ENCODE data around the gene VWC2L.
A peak's percentile ranks its signal among the peaks of the same experiment; 100 is the strongest.

VWC2L gene

DNA sequence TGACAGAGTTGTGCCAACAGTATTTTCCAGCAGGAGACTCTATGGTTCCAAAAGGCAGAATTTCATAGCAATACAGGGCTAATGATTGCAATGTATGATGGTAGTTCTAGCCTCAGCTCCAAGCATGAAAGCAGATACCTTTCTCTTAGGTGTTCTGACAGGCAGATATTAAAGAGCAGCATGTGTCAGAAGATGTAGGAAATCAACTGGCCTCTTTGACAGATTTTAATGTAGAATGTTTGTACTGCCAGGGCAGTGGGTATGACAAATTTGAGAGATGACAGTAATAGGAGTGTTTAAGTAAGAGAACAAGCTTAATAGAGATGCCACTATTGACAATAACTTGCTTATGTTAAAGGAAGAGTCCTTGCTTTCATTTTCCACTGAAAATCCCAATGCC lies 21.5 kb upstream of the VWC2L start:
- H3K27ac ChIP-seq (ENCODE audit: low read depth, low read length, severe bottlenecking): no peak overlapping the region
- H3K4me3 ChIP-seq (ENCODE audit: extremely low read depth, insufficient read depth, low read length, poor library complexity, severe bottlenecking): no peak overlapping the region
- no peaks in the 10 kb centered on the region for H3K36me3 ChIP-seq (ENCODE audit: control insufficient read depth, insufficient read depth, low read length)
- H3K9me3 ChIP-seq (ENCODE audit: control insufficient read depth, low read length): no peaks in the 10 kb centered on the region
- no peaks in the 10 kb centered on the region for H3K4me1 ChIP-seq (ENCODE audit: control insufficient read depth, insufficient read depth, low read length, poor library complexity, severe bottlenecking)

DNA sequence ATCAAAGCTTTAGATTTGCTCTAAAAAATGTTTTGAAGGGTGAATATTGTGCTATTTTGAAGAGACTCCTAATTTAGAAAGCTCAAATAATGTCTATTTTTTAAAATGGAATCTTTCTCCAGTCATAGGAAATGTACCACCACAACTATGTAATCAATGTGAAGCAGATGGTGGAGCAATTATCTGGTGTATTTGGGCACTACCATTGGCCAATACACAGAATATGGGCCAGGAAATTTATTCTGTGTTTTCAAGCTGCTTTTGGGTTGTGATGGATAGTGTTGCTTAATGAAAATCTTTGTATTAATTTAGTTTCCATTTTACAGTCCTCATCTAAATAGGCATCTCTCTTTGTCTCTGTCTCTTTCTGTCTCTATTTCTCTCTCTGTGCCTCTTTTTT lies 17.1 kb upstream of the VWC2L start:
- H3K27ac ChIP-seq (ENCODE audit: low read depth, low read length, severe bottlenecking): no peak overlapping the region
- no peaks in the 10 kb centered on the region for H3K9me3 ChIP-seq (ENCODE audit: control insufficient read depth, low read length)
- H3K4me1 ChIP-seq (ENCODE audit: control insufficient read depth, insufficient read depth, low read length, poor library complexity, severe bottlenecking): no peaks in the 10 kb centered on the region
- H3K4me3 ChIP-seq (ENCODE audit: extremely low read depth, insufficient read depth, low read length, poor library complexity, severe bottlenecking): no peak overlapping the region
- no peaks in the 10 kb centered on the region for H3K36me3 ChIP-seq (ENCODE audit: control insufficient read depth, insufficient read depth, low read length)

DNA sequence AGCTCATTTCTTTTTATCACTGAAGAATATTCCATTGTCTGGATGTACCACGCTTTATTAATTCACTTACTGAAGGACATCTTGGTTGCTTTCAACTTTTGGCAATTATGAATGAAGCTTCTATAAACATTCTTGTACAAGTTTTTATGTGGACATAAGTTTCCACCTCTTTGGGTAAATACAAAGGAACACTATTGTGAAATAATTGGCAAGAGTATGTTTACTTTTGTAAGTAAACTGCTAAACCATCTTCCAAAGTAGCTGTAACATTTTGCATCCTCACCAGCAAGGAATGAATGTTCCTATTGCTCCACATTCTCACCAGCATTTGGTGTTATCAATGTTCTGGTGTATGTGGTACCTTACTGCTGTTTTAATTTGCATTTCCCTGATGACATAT lies 15.8 kb upstream of the VWC2L start:
- H3K4me1 ChIP-seq (ENCODE audit: control insufficient read depth, insufficient read depth, low read length, poor library complexity, severe bottlenecking): no peaks in the 10 kb centered on the region
- H3K36me3 ChIP-seq (ENCODE audit: control insufficient read depth, insufficient read depth, low read length): no peaks in the 10 kb centered on the region
- H3K4me3 ChIP-seq (ENCODE audit: extremely low read depth, insufficient read depth, low read length, poor library complexity, severe bottlenecking): no peak overlapping the region
- no CpG with 5 or more reads among the region's 1 CpG for WGBS, 2 experiments (ENCODE audit: insufficient coverage in 2 of 2)
- H3K9me3 ChIP-seq (ENCODE audit: control insufficient read depth, low read length): no peaks in the 10 kb centered on the region
- no peak overlapping the region for H3K27ac ChIP-seq (ENCODE audit: low read depth, low read length, severe bottlenecking)

DNA sequence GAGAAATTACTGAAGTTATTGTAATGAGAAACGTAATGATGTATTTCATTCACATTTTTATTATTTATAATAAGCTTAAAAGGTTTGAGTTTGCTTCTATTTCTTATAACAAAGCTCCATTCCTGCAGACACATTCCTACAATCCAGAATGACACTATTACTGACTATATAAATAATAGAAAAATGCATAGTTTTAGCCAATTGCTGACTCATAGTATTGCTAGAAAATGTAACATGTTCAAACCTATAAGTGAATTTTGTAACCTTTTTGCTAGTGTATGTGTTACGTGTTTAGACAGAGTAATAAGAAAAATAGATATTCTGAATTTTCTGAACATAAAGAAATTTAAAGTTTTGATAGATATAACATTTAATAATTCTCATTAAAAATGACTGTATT lies 9.3 kb upstream of the VWC2L start:
- no CpG with 5 or more reads among the region's 2 CpGs for WGBS, 2 experiments (ENCODE audit: insufficient coverage in 2 of 2)
- no peaks in the 10 kb centered on the region for H3K9me3 ChIP-seq (ENCODE audit: control insufficient read depth, low read length)
- no peaks in the 10 kb centered on the region for H3K4me1 ChIP-seq (ENCODE audit: control insufficient read depth, insufficient read depth, low read length, poor library complexity, severe bottlenecking)
- no peaks in the 10 kb centered on the region for H3K36me3 ChIP-seq (ENCODE audit: control insufficient read depth, insufficient read depth, low read length)
- H3K4me3 ChIP-seq (ENCODE audit: extremely low read depth, insufficient read depth, low read length, poor library complexity, severe bottlenecking): no peak overlapping the region
- no peak overlapping the region for H3K27ac ChIP-seq (ENCODE audit: low read depth, low read length, severe bottlenecking)

DNA sequence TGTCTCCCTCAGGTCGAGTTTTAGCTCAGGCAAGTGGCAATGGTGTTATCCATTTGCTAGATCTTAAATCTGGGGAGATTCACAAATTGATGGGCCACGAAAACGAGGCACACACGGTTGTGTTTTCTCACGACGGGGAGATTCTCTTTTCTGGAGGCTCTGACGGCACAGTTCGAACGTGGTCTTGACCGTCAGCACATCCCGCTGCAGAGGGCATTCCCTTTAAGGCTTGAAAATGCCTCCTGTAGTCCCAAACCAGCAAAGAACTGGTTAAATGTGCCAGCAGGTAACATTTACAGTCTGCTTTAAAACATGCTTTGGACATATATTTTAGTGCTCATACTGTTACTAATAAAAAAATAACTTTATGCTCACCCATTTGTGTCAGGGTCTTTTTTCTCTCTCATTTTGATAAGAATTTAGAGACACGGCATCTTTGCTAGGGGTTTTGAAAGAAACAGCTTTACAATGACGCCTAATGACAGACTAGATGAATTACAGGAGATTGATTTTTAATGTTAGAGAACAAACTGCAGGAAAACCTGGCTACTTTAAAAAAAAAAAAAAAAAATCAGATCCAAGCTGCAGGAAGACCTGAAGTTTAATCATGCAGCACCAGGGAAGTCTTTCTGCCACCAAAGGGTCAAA lies 602 bp upstream of the VWC2L start:
- no peak overlapping the region for H3K27ac ChIP-seq (ENCODE audit: low read depth, low read length, severe bottlenecking)
- WGBS, 2 experiments (ENCODE audit: insufficient coverage in 2 of 2): 49 to 56% methylated on average over 10 to 11 of the region's 13 CpGs
- H3K4me3 ChIP-seq (ENCODE audit: extremely low read depth, insufficient read depth, low read length, poor library complexity, severe bottlenecking): no peak overlapping the region
- H3K4me1 ChIP-seq (ENCODE audit: control insufficient read depth, insufficient read depth, low read length, poor library complexity, severe bottlenecking): no peaks in the 10 kb centered on the region
- no peaks in the 10 kb centered on the region for H3K9me3 ChIP-seq (ENCODE audit: control insufficient read depth, low read length)
- no peaks in the 10 kb centered on the region for H3K36me3 ChIP-seq (ENCODE audit: control insufficient read depth, insufficient read depth, low read length)

DNA sequence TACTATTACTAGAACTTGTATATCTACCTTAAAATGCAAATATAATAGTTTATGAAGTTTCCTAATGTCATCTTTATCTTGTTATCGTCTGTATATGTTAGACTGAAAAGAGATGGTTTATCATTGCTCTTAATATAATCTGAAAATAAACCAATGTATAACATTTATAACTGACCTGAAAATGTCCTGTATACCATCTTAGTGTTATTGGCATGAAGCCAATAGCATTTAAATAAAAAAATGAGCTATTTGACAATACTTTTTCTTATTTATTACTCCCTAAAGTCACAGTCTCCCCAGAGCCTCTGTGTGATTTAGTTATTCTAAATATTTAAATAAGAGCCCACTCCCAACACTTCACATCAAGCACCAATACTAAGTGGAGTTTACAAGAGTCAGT lies 1.8 kb downstream of the VWC2L start:
- no peaks in the 10 kb centered on the region for H3K9me3 ChIP-seq (ENCODE audit: control insufficient read depth, low read length)
- no CpG with 5 or more reads among the region's 1 CpG for WGBS, 2 experiments (ENCODE audit: insufficient coverage in 2 of 2)
- H3K36me3 ChIP-seq (ENCODE audit: control insufficient read depth, insufficient read depth, low read length): no peaks in the 10 kb centered on the region
- no peaks in the 10 kb centered on the region for H3K4me1 ChIP-seq (ENCODE audit: control insufficient read depth, insufficient read depth, low read length, poor library complexity, severe bottlenecking)
- H3K4me3 ChIP-seq (ENCODE audit: extremely low read depth, insufficient read depth, low read length, poor library complexity, severe bottlenecking): no peak overlapping the region
- H3K27ac ChIP-seq (ENCODE audit: low read depth, low read length, severe bottlenecking): no peak overlapping the region

DNA sequence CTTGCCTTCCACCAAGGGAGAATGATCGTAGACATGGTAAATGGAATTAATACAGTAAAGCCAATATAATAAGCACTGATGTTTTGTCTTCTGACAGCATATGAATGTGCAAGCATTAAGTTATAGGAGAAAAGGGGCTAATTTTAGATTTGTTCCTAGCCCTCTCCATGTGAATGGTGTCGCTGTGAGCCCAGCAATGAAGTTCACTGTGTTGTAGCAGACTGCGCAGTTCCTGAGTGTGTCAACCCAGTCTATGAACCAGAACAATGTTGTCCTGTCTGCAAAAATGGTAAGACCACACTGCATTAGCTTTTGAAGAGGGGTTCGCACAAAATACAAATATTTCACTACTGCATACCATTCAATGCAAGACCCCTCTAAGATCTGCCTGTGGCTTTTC lies 25.6 kb downstream of the VWC2L start:
- Histone ChIP-seq H3K27ac (ENCODE audit: low read depth, low read length, severe bottlenecking) (no peak overlapping the region), H3K9me3 (ENCODE audit: control insufficient read depth, low read length) (no peaks in the 10 kb centered on the region), H3K4me1 (ENCODE audit: control insufficient read depth, insufficient read depth, low read length, poor library complexity, severe bottlenecking) (no peaks in the 10 kb centered on the region), H3K4me3 (ENCODE audit: extremely low read depth, insufficient read depth, low read length, poor library complexity, severe bottlenecking) (no peak overlapping the region), H3K36me3 (ENCODE audit: control insufficient read depth, insufficient read depth, low read length) (no peaks in the 10 kb centered on the region)
- 87 to 89% methylated on average over 2 to 3 of the region's 4 CpGs for WGBS, 2 experiments (ENCODE audit: insufficient coverage in 2 of 2)

DNA sequence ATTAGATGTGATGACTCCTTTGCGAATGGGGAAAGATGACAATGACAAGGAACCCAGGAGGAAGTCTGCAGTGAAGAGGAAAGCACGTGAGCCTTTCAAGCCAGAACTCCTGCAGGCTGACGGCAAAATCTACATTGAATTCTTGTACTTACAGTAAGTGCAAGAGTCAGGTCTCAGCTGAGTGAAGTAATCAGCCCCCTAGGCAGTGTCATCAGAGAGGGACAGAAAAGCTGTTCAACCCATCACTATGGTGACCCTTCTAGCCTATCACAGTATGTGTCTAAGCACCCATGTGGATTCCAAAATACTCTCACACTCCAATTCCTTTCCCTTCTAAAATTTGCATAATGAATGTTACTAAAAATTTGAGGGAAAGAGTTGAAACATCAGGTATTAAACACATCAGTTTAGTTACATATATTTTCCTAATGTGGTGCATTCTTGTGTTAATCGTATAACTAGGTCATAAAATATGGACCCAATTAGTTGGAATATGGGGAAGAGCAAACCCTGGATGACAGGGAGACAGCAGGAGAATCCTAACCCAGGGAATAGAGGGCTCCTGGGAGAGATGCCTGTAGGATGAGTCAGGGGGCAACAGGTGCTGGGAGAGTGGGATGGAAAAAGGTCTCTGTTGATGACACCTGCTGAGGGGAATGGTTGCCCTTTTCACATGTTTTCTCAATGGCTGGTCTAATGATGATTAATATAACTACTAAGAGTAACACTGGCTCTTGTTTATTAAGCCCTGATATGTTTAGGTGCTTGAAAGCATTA lies 39.5 kb downstream of the VWC2L start:
- Histone ChIP-seq H3K27ac (ENCODE audit: low read depth, low read length, severe bottlenecking) (no peak overlapping the region), H3K4me1 (ENCODE audit: control insufficient read depth, insufficient read depth, low read length, poor library complexity, severe bottlenecking) (no peaks in the 10 kb centered on the region), H3K9me3 (ENCODE audit: control insufficient read depth, low read length) (no peaks in the 10 kb centered on the region), H3K4me3 (ENCODE audit: extremely low read depth, insufficient read depth, low read length, poor library complexity, severe bottlenecking) (no peak overlapping the region), H3K36me3 (ENCODE audit: control insufficient read depth, insufficient read depth, low read length) (no peaks in the 10 kb centered on the region)
- 87 to 93% methylated on average over 3 to 4 of the region's 4 CpGs for WGBS, 2 experiments (ENCODE audit: insufficient coverage in 2 of 2)

DNA sequence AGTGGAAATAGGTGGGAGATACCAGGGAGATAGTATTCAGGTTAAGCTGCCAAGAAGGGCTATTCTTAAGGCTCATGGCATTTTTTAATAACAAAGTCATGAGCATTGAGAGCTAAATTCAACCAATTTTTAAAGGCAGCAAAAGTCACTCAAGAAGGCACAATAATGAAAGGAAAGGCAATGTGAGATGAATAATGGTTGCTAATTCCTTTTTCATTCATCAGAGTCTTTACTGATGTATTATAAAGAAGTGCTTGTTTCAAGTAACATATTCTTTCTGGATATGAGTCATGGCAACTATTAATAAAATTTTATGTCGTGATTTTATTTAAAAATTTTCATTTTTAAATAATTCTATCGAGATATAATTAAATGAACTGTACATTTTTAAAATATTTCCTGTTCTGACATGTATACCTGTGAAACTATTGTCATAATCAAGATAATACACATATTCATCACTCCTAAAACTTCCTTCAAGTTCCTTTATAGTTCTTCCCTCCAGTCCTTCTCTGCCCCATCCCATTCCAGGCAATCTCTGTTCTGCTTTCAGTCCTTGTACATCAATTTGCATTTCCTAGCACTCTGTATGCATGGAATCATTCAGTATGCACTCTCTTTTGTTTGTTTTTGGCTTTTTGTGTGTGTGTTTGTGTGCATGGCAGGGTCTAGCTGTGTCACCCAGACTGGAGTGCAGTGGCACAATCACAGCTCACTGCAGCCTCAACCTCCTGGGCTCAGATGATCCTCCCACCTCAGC lies 40.8 kb downstream of the VWC2L start:
- H3K4me1 ChIP-seq (ENCODE audit: control insufficient read depth, insufficient read depth, low read length, poor library complexity, severe bottlenecking): no peaks in the 10 kb centered on the region
- H3K27ac ChIP-seq (ENCODE audit: low read depth, low read length, severe bottlenecking): no peak overlapping the region
- H3K36me3 ChIP-seq (ENCODE audit: control insufficient read depth, insufficient read depth, low read length): no peaks in the 10 kb centered on the region
- no peaks in the 10 kb centered on the region for H3K9me3 ChIP-seq (ENCODE audit: control insufficient read depth, low read length)
- WGBS, 2 experiments (ENCODE audit: insufficient coverage in 2 of 2): no CpG with 5 or more reads among the region's 2 CpGs
- H3K4me3 ChIP-seq (ENCODE audit: extremely low read depth, insufficient read depth, low read length, poor library complexity, severe bottlenecking): no peak overlapping the region

DNA sequence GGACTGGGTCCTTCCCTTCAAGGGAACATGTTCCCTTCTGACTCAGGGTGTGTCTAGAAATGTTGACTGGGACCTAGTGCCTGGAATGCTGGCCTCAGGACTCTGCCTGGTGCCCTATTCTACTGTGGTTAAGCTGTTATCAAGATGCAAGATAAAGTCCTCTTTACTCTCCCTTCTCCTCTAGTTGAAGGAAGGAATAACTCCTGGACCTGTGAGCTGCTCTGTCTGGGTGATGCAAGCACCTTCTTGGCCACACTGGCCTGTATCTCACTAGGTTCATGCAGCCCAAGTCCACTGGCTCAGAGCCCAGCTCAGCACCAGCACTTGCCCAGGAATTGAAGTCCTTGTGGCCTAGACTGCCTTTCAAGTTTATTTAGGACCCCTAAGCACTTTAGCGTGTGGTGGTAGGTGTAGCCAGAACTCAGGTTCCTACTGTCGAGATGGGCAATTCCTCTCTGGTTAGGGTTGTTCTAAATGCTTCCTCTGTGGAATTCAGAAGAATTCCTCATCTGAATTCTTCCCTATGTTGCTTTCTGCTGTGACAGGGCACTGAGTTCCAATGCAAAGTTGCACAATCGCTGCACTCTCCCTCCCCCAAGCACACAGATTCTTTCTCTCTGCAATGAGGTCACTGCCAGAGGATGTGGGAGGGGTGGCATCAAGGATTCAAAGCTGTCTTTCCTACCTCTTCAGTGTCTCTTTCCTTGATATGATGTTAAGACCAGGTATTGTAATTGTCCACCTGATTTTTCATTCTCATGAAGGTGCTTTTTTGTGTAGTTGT lies 54.7 kb downstream of the VWC2L start:
- WGBS, 2 experiments (ENCODE audit: insufficient coverage in 2 of 2): 89% methylated on average over 2 of the region's 3 CpGs; no CpG with 5 or more reads in 1 of the 2 experiments

More for the DNA sequence above, 54.7 kb downstream of the VWC2L start:
- peaks cover 4% of the 10 kb centered on the region for H3K4me1 ChIP-seq (ENCODE audit: control insufficient read depth, insufficient read depth, low read length, poor library complexity, severe bottlenecking)
- H3K4me3 ChIP-seq (ENCODE audit: extremely low read depth, insufficient read depth, low read length, poor library complexity, severe bottlenecking): no peak overlapping the region
- H3K27ac ChIP-seq (ENCODE audit: low read depth, low read length, severe bottlenecking): peak overlapping the region; percentile 56
- no peaks in the 10 kb centered on the region for H3K36me3 ChIP-seq (ENCODE audit: control insufficient read depth, insufficient read depth, low read length)
- H3K9me3 ChIP-seq (ENCODE audit: control insufficient read depth, low read length): peaks cover 7% of the 10 kb centered on the region

Measured in mesodermal cell (in vitro differentiated cells).